ENCODE results near the gene SLC7A6. TPM values are rescaled to one million over a fixed set of nuclear protein-coding genes. Genes with fewer than 3 reads are reported as not detected.

SLC7A6 gene
- total RNA-seq, 1 donor from 2014 or later: 50.7 TPM

DNA sequence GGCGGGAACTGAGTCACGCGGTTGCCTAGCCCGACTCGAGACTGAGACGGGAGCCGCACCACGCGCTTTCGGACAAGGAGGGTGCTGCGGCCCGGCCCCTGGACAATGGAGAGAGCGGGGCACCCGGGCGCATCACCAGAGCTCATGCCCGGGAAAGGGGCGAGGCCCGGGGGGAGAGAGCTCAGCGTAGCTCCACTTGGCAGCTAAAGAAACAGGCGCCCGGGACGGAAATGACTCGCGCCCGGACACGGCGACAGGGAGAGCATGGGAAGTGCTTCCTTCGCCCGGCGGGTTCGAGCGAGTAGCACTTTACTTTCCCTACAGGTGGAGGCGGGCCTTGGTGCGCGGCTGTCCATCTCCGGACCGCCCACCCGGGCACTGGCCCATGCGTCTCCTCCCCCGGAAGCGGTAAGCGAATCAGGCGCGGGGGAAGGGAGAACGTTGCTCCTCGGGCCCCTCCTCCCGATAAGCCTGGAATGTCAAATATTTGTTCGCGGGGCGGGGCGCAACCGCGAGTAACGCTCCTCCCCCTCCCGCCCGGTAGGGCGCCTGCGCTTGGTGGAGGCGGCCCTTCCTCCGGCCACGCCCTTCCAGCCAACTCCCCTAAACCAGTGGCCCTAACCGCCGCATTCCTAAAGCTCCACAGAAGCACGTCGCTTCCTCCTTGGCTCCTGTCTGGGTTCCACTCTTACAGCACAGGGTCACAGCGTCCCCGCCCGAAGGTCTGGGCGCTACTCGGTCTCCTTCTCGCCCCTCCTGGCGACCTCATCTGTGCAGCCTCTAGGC is 26.9 kb upstream of the SLC7A6 start:
- Mint-ChIP-seq H3K4me1 (ENCODE audit: unreplicated experiment) (peaks cover 20% of the 10 kb centered on the region), H3K27ac (ENCODE audit: unreplicated experiment) (peak overlapping the region; percentile 97), H3K27me3 (ENCODE audit: unreplicated experiment) (no peaks in the 10 kb centered on the region), H3K36me3 (ENCODE audit: unreplicated experiment) (no peaks in the 10 kb centered on the region), H3K4me3 (ENCODE audit: unreplicated experiment) (peak overlapping the region; percentile 84), H3K9me3 (ENCODE audit: unreplicated experiment) (no peaks in the 10 kb centered on the region)
- peak; percentile 99 for DNase-seq (ENCODE audit: extremely low spot score, unreplicated experiment)
- no peak for TF ChIP-seq CTCF (IDR thresholded peaks at IDR 0.05)

- H3K4me3 Mint-ChIP-seq (ENCODE audit: unreplicated experiment): peak overlapping the region; percentile 84
- no peak for DNase-seq (ENCODE audit: extremely low spot score, unreplicated experiment)
- peak overlapping the region; percentile 97 for H3K27ac Mint-ChIP-seq (ENCODE audit: unreplicated experiment)
Measured at GRCh38 chr16:68238029-68238345, 26.3 kb upstream of the SLC7A6 start.

DNA sequence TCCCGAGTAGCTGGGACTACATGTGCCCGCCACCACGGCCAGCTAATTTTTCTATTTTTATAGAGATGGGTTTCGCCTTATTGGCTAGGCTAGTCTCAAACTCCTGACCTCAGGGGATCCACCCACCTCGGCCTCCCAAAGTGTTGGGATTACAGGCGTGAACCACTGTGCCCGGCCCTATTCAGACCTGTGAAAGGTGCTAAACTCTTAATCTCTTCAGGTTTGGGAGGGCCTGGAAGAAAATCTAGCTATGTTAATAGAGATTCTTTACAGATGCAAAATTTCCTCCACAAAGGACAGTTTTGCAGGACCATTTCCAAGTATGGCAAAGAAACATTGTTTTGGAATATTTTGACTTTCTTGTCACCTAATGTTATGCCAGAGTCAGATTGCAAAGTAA is 22.2 kb upstream of the SLC7A6 start:
- TF ChIP-seq CTCF (IDR thresholded peaks at IDR 0.05): no peak
- Mint-ChIP-seq H3K9me3 (ENCODE audit: unreplicated experiment) (no peaks in the 10 kb centered on the region), H3K27me3 (ENCODE audit: unreplicated experiment) (no peaks in the 10 kb centered on the region), H3K27ac (ENCODE audit: unreplicated experiment) (no peak overlapping the region), H3K4me1 (ENCODE audit: unreplicated experiment) (peaks cover 30% of the 10 kb centered on the region), H3K36me3 (ENCODE audit: unreplicated experiment) (no peaks in the 10 kb centered on the region), H3K4me3 (ENCODE audit: unreplicated experiment) (no peak overlapping the region)
- DNase-seq (ENCODE audit: extremely low spot score, unreplicated experiment): no peak

More at GRCh38 chr16:68238029-68238345, 26.3 kb upstream of the SLC7A6 start:
- Mint-ChIP-seq H3K4me1 (ENCODE audit: unreplicated experiment) (peaks cover 20% of the 10 kb centered on the region), H3K9me3 (ENCODE audit: unreplicated experiment) (no peaks in the 10 kb centered on the region), H3K27me3 (ENCODE audit: unreplicated experiment) (no peaks in the 10 kb centered on the region), H3K36me3 (ENCODE audit: unreplicated experiment) (no peaks in the 10 kb centered on the region)
- no peak for TF ChIP-seq CTCF (IDR thresholded peaks at IDR 0.05)

DNA sequence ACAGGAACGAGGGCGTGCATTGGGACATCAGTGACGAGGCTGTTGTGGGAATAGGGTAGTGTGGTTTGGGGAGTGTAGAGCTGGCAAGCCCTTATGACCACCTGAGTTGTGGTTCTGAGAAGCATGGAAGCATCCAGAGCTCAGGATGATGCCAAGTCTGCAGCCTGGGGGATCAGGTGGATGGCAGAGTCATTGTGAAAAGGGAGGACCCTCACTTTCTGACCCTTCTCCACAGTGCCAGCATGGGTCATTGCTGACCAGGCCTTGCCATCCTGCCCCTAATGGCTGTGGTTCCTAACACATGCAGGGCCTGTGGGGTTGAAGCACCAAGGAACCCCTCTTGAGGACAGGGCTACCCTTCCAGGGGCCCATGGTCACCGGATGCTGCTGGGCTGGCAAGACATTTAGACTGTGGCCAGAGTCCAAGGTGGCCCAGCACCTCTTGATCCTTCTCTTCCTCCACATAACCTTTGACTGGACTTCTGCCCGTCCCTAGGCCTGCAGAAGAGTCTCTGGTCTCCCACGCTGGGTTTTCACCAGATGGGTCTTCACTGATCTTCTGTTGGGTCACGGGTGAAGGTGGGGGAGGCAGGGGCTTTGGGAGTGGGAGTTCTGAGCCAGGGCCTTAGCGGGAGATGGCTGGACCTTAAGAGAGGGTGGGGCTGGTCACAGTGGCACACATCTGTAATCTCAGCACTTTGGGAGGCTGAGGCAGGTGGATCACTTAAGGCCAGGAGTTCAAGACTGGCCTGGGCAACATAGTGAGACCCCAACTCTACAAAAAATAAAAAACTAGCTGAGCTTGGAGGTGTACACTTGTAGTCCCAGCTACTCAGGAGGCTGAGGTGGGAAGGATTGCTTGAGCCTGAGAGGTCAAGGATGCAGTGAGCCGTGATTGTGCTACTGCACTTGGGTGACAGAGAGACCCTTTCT is 21.1 kb upstream of the SLC7A6 start:
- Mint-ChIP-seq H3K36me3 (ENCODE audit: unreplicated experiment) (no peaks in the 10 kb centered on the region), H3K4me1 (ENCODE audit: unreplicated experiment) (peaks cover 27% of the 10 kb centered on the region), H3K27me3 (ENCODE audit: unreplicated experiment) (no peaks in the 10 kb centered on the region), H3K9me3 (ENCODE audit: unreplicated experiment) (no peaks in the 10 kb centered on the region), H3K27ac (ENCODE audit: unreplicated experiment) (no peak overlapping the region), H3K4me3 (ENCODE audit: unreplicated experiment) (peak overlapping the region; percentile 38)
- no peak for DNase-seq (ENCODE audit: extremely low spot score, unreplicated experiment)
- TF ChIP-seq CTCF (IDR thresholded peaks at IDR 0.05): no peak

- no peak for TF ChIP-seq CTCF (IDR thresholded peaks at IDR 0.05)
- Mint-ChIP-seq H3K36me3 (ENCODE audit: unreplicated experiment) (peaks cover 2% of the 10 kb centered on the region), H3K4me1 (ENCODE audit: unreplicated experiment) (peaks cover 24% of the 10 kb centered on the region), H3K9me3 (ENCODE audit: unreplicated experiment) (no peaks in the 10 kb centered on the region), H3K27ac (ENCODE audit: unreplicated experiment) (peak overlapping the region; percentile 77), H3K27me3 (ENCODE audit: unreplicated experiment) (no peaks in the 10 kb centered on the region), H3K4me3 (ENCODE audit: unreplicated experiment) (peak overlapping the region; percentile 99)
- no peak for DNase-seq (ENCODE audit: extremely low spot score, unreplicated experiment)
Measured at GRCh38 chr16:68244481-68244902, 19.8 kb upstream of the SLC7A6 start.
